ENCODE measurements around the gene SIGLEC1. TPM values are rescaled to one million over a fixed set of nuclear protein-coding genes. Genes with fewer than 3 reads are reported as not detected.

The SIGLEC1 gene
- total RNA-seq, 3 donors from 2014 or later: 2.0 to 32.0 (median 6.9) TPM

- Histone ChIP-seq H3K9me3 (no peaks in the 10 kb centered on the region), H3K4me1 (no peaks in the 10 kb centered on the region), H3K27ac (no peak overlapping the region), H3K36me3 (no peaks in the 10 kb centered on the region), H3K4me3 (no peak overlapping the region), H3K27me3 (no peaks in the 10 kb centered on the region)
- no peak for DNase-seq (ENCODE audit: low spot score in 2 of 2)
- intact Hi-C loops (cut with DNase I; ENCODE audit: low total_unique reads): no loop called here
- TF ChIP-seq CTCF (IDR thresholded peaks at IDR 0.05) (no peak), POLR2AphosphoS5 (IDR thresholded peaks at IDR 0.05) (no peak), POLR2A (IDR thresholded peaks at IDR 0.05) (no peak)
These were observed 12.0 kb upstream of the SIGLEC1 start for GRCh38 chr20:3724356-3724755.

GRCh38 chr20:3723284-3723683 lies 10.9 kb upstream of the SIGLEC1 start:
- intact Hi-C loops (cut with DNase I; ENCODE audit: low total_unique reads): no loop called here
- DNase-seq (ENCODE audit: low spot score in 2 of 2): no peak
- no peaks in the 10 kb centered on the region for H3K9me3 ChIP-seq
- TF ChIP-seq CTCF (IDR thresholded peaks at IDR 0.05): no peak
- no peak for TF ChIP-seq POLR2A (IDR thresholded peaks at IDR 0.05)
- TF ChIP-seq POLR2AphosphoS5 (IDR thresholded peaks at IDR 0.05): no peak
- H3K4me1 ChIP-seq: no peaks in the 10 kb centered on the region
- no peaks in the 10 kb centered on the region for H3K36me3 ChIP-seq
- no peak overlapping the region for H3K27ac ChIP-seq
- no peaks in the 10 kb centered on the region for H3K27me3 ChIP-seq
- no peak overlapping the region for H3K4me3 ChIP-seq

GRCh38 chr20:3721912-3722311 lies 9.5 kb upstream of the SIGLEC1 start:
- no peak for DNase-seq (ENCODE audit: low spot score in 2 of 2)
- no peaks in the 10 kb centered on the region for H3K36me3 ChIP-seq
- no peak for TF ChIP-seq POLR2AphosphoS5 (IDR thresholded peaks at IDR 0.05)
- TF ChIP-seq CTCF (IDR thresholded peaks at IDR 0.05): no peak
- no peak for TF ChIP-seq POLR2A (IDR thresholded peaks at IDR 0.05)
- intact Hi-C loops (cut with DNase I; ENCODE audit: low total_unique reads): no loop called here
- H3K4me1 ChIP-seq: no peaks in the 10 kb centered on the region
- no peak overlapping the region for H3K4me3 ChIP-seq
- H3K27ac ChIP-seq: no peak overlapping the region
- H3K27me3 ChIP-seq: no peaks in the 10 kb centered on the region
- H3K9me3 ChIP-seq: no peaks in the 10 kb centered on the region

GRCh38 chr20:3720626-3721025 lies 8.2 kb upstream of the SIGLEC1 start:
- intact Hi-C loops (cut with DNase I; ENCODE audit: low total_unique reads): no loop called here

GRCh38 chr20:3720068-3720467 lies 7.7 kb upstream of the SIGLEC1 start:
- no peaks in the 10 kb centered on the region for H3K36me3 ChIP-seq
- H3K4me3 ChIP-seq: no peak overlapping the region
- no peaks in the 10 kb centered on the region for H3K27me3 ChIP-seq
- no peaks in the 10 kb centered on the region for H3K9me3 ChIP-seq
- no peak for DNase-seq (ENCODE audit: low spot score in 2 of 2)
- no peak overlapping the region for H3K27ac ChIP-seq
- TF ChIP-seq POLR2AphosphoS5 (IDR thresholded peaks at IDR 0.05) (no peak), POLR2A (IDR thresholded peaks at IDR 0.05) (no peak), CTCF (IDR thresholded peaks at IDR 0.05) (no peak)
- intact Hi-C loops (cut with DNase I; ENCODE audit: low total_unique reads): no loop called here
- no peaks in the 10 kb centered on the region for H3K4me1 ChIP-seq

More at GRCh38 chr20:3720626-3721025, 8.2 kb upstream of the SIGLEC1 start:
- no peaks in the 10 kb centered on the region for H3K36me3 ChIP-seq
- TF ChIP-seq POLR2AphosphoS5 (IDR thresholded peaks at IDR 0.05) (no peak), POLR2A (IDR thresholded peaks at IDR 0.05) (no peak), CTCF (IDR thresholded peaks at IDR 0.05) (no peak)
- H3K4me1 ChIP-seq: no peaks in the 10 kb centered on the region
- H3K27ac ChIP-seq: no peak overlapping the region
- H3K9me3 ChIP-seq: no peaks in the 10 kb centered on the region
- H3K27me3 ChIP-seq: no peaks in the 10 kb centered on the region
- DNase-seq (ENCODE audit: low spot score in 2 of 2): no peak
- H3K4me3 ChIP-seq: no peak overlapping the region
